GM23248 (cell line): ENCODE data around the gene CTDP1. TPM values are rescaled to one million over a fixed set of nuclear protein-coding genes. Genes with fewer than 3 reads are reported as not detected.
A peak's percentile ranks its signal among the peaks of the same experiment; 100 is the strongest.

Experiments used
- DNase-seq: peaks from one replicate; pipeline ENCODE4 v3.0.0-alpha.2; 2015
- H2AFZ ChIP-seq: fragments of 200-600 bp; sonication (generic); 2 replicates; pipeline ENCODE4 v1.6.1; 2016; ENCODE audit warnings: antibody characterized with exemption
- H3F3A ChIP-seq: fragments of 200-600 bp; sonication (generic); 2 replicates; pipeline ENCODE4 v1.6.1; 2016; ENCODE audit warnings: mild to moderate bottlenecking, antibody characterized with exemption, mixed run types; ENCODE audit not compliant: insufficient read depth
- H3K27ac ChIP-seq: fragments of 200-600 bp; sonication (generic); 2 replicates; pipeline ENCODE4 v1.5.1; 2016; ENCODE audit warnings: mild to moderate bottlenecking
- H3K27me3 ChIP-seq: fragments of 200-600 bp; sonication (generic); replicated peaks from 2 replicates; pipeline ENCODE4 v1.6.1; 2016; ENCODE audit warnings: mild to moderate bottlenecking; ENCODE audit not compliant: insufficient read depth
- H3K36me3 ChIP-seq: fragments of 200-600 bp; sonication (generic); 2 replicates; pipeline ENCODE4 v1.6.1; 2016; ENCODE audit warnings: low read depth, mild to moderate bottlenecking
- H3K4me1 ChIP-seq: fragments of 200-600 bp; sonication (generic); 2 replicates; pipeline ENCODE4 v1.6.1; 2016; ENCODE audit warnings: mild to moderate bottlenecking; ENCODE audit not compliant: insufficient read depth
- H3K4me2 ChIP-seq: fragments of 200-600 bp; sonication (generic); one replicate; pipeline ENCODE4 v1.6.1; 2016; ENCODE audit warnings: mild to moderate bottlenecking; ENCODE audit not compliant: unreplicated experiment
- H3K4me3 ChIP-seq: fragments of 200-600 bp; sonication (generic); 2 replicates; pipeline ENCODE4 v1.5.1; 2016; ENCODE audit warnings: mild to moderate bottlenecking
- H3K79me2 ChIP-seq: fragments of 200-600 bp; sonication (generic); 2 replicates; pipeline ENCODE4 v1.6.1; 2016; ENCODE audit warnings: mild to moderate bottlenecking; ENCODE audit not compliant: insufficient read depth
- H3K9ac ChIP-seq: fragments of 200-600 bp; sonication (generic); 2 replicates; pipeline ENCODE4 v1.6.1; 2016; ENCODE audit warnings: mild to moderate bottlenecking
- H3K9me2 ChIP-seq: fragments of 200-600 bp; sonication (generic); 2 replicates; pipeline ENCODE4 v1.6.1; 2016; ENCODE audit warnings: mixed run types, mild to moderate bottlenecking, moderate library complexity; ENCODE audit not compliant: insufficient read depth
- H3K9me3 ChIP-seq: fragments of 200-600 bp; sonication (generic); one replicate; pipeline ENCODE4 v1.6.1; 2017; ENCODE audit warnings: low read depth
- H4K20me1 ChIP-seq: fragments of 200-600 bp; sonication (generic); 2 replicates; pipeline ENCODE4 v1.6.0; 2016; ENCODE audit not compliant: insufficient read depth
- EZH2 ChIP-seq: fragments of 200-600 bp; sonication (generic); IDR thresholded peaks from 2 replicates; pipeline ENCODE4 v1.6.1; 2018; ENCODE audit warnings: antibody characterized with exemption, mild to moderate bottlenecking; ENCODE audit not compliant: insufficient read depth, poor library complexity, severe bottlenecking
- EZH2phosphoT487 ChIP-seq: fragments of 200-600 bp; sonication (generic); IDR thresholded peaks from 2 replicates; pipeline ENCODE4 v1.6.1; 2018; ENCODE audit warnings: antibody characterized with exemption, moderate library complexity, mild to moderate bottlenecking, low read depth; ENCODE audit not compliant: insufficient read depth
- WGBS, 2 experiments: methylation state at CpG; one replicate each; pipeline ENCODE4 v1.1.6; 2015 to 2017; ENCODE audit warnings: low lambda C conversion rate in 2 of 2, low coverage in 1 of 2; ENCODE audit errors: missing lambda C conversion rate in 2 of 2; 5-methylcytosine and 5-hydroxymethylcytosine counted together
- in situ Hi-C: fragments of 300-500 bp; cut with MboI; formaldehyde crosslinking; loops from 2 replicates; pipeline ENCODE4 v1.15.0; 2020
- polyA plus RNA-seq: library from polyadenylated mRNA; unstranded; fragments of >200 nt; fragmentation: Nextera tagmentation; extraction: Ambion mirVana; gene quantifications from 2 replicates; pipeline ENCODE4 v1.2.1, GENCODE V29; 2016
- total RNA-seq: library from RNA; depleted of rRNA; stranded (reverse); fragments of >200 nt; shearing (Covaris generic); gene quantifications from 2 replicates; pipeline ENCODE4 v1.2.3, GENCODE V29; 2014

The CTDP1 gene
- total and polyA plus RNA-seq, 2 experiments from 2014 or later: 6.7 to 26.0 TPM

DNA sequence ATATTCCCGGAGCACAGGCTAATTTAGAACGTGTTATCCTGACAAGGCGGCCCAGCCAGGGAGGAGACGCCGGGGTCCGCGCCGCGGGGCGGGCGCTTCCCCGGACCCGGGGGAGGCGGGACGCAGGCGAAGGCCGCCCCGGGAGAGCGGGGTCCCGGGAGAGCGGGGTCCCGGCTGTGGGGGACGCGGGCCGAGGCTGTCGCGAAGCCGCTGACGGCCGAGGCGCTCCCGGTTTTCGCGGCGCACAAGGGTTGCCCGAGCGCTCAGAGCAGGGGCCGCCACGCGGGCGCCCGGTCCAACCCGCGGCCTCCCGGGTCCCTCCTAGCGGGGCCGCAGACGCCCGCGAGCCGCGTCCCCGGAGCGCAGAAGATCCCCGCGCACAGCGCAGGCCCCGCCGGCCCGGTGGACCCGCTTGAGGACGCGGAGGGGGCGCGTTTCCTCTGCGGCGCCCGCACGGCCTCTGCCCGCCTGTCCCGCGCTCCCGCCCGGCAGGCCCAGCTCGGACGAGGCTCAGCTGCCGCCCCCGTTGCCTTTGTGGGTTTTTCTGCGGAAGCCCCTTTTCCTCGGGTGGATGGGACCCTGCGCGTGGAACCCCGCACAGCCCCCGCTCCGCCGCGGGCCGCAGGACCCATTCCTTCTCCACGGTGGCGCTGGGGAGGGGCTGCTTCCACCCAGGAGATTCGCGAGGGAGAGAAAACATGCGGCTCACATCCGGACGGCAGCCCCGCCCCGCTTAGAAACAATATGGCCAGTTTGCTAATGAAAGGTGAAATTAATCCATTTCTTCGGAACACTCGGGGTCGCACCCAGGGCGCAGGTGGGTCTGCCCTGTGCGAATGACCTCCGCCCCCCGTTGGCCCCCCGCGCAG, 108.5 kb downstream of the CTDP1 start:
- Histone ChIP-seq H3K9ac (0 out of 2 replicates have a peak overlapping the region, but pooled peaks have one; percentile 1), H3K4me2 (peak overlapping the region; percentile 22), H3K36me3 (no peaks in the 10 kb centered on the region), H3K79me2 (no peaks in the 10 kb centered on the region), H3K4me1 (peaks cover 14% of the 10 kb centered on the region; the same call in 1 of the 2 replicates), H3K27me3 (peaks cover 22% of the 10 kb centered on the region), H4K20me1 (no peaks in the 10 kb centered on the region), H2AFZ (peak overlapping the region; percentile 43), H3K9me3 (no peaks in the 10 kb centered on the region), H3K4me3 (peak overlapping the region; percentile 27; the same call in 1 of the 2 replicates), H3K9me2 (no peaks in the 10 kb centered on the region), H3K27ac (no peak overlapping the region), H3F3A (peaks cover 14% of the 10 kb centered on the region)
- WGBS, 2 experiments: 4% methylated on average over 56 to 86 of the region's 106 CpGs
- peak; percentile 27 for DNase-seq
- in situ Hi-C loops: no loop called here
- TF ChIP-seq EZH2 (peak; percentile 63), EZH2phosphoT487 (peak; percentile 59; the same call in 1 of the 2 replicates)

DNA sequence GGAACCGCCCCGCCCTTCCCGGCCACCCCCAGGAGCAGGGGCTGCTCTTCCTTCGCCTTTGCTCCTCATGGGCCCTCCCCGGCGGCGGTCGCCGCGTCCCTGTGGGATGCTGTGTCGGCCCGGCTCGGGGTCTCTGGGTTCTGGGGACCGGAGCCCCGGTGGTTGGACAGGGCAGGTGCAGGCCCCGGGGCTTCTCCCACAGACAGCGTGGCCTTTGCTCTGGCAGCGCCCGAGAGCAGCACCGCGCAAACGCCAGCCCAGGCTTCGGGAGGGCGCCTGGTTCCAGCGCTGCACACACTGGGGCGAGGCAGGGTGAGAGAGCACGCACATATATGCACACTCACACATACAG, 109.1 kb downstream of the CTDP1 start:
- Histone ChIP-seq H3K36me3 (no peaks in the 10 kb centered on the region), H3K79me2 (no peaks in the 10 kb centered on the region), H3F3A (peaks cover 14% of the 10 kb centered on the region), H3K4me3 (no peak overlapping the region; the same call in 1 of the 2 replicates), H3K4me2 (no peak overlapping the region), H4K20me1 (no peaks in the 10 kb centered on the region), H3K27me3 (peaks cover 20% of the 10 kb centered on the region), H3K9me2 (no peaks in the 10 kb centered on the region), H3K27ac (no peak overlapping the region), H3K9me3 (no peaks in the 10 kb centered on the region), H3K9ac (no peak overlapping the region), H2AFZ (no peak overlapping the region), H3K4me1 (peaks cover 14% of the 10 kb centered on the region; the same call in 1 of the 2 replicates)
- DNase-seq: no peak
- in situ Hi-C loops: no loop called here
- 36 to 40% methylated on average over 26 to 27 of the region's 27 CpGs for WGBS, 2 experiments
- no peak for TF ChIP-seq EZH2phosphoT487
- no peak for TF ChIP-seq EZH2

DNA sequence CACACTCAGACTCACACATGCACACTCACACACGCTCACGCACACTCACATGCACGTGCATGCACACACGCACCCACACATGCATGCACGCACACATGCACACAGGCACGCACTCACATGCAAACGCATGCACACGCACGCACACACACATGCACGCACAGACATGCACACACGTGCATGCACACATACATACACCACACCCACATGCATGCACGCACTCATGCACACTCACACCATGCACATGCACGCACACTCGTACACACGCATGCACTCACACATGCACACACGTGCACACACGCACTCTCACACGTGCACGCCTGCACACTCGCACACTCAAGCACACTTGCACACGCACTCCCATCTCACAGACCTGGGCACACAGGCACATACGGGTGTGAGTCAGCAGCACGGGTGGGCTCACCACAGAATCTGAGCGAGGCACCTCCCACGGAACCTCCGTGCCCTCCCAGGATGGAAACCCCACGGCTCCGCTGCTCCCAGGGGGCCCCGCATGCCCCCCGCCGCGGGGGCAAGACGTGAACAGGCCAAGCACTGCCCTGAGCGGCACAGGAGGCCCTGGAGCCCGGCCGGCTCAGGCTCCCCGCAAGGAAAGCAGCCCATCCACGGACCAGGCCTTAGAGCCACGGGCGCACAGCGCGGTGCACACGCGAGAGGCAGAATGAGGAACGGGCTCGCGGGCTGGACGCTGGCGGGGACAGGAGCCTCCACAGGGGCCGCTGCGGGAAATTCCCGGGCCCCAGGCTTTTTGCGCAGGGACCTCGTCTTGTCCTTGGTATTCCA, 109.7 kb downstream of the CTDP1 start:
- Histone ChIP-seq H3K9me3 (no peaks in the 10 kb centered on the region), H3K4me1 (peaks cover 14% of the 10 kb centered on the region; the same call in 1 of the 2 replicates), H3K9ac (no peak overlapping the region), H2AFZ (no peak overlapping the region), H3K9me2 (no peaks in the 10 kb centered on the region), H3K27ac (no peak overlapping the region), H3K4me2 (no peak overlapping the region), H3K79me2 (no peaks in the 10 kb centered on the region), H3K36me3 (no peaks in the 10 kb centered on the region), H3K4me3 (no peak overlapping the region), H4K20me1 (no peaks in the 10 kb centered on the region), H3F3A (peaks cover 14% of the 10 kb centered on the region), H3K27me3 (peaks cover 18% of the 10 kb centered on the region)
- no peak for DNase-seq
- in situ Hi-C loops: no loop called here
- 81 to 82% methylated on average over 29 to 54 of the region's 54 CpGs for WGBS, 2 experiments
- TF ChIP-seq EZH2 (no peak), EZH2phosphoT487 (no peak)
